ENCODE measurements around the gene PEX13. TPM values are rescaled to one million over a fixed set of nuclear protein-coding genes. Genes with fewer than 3 reads are reported as not detected.

Gene PEX13
- total RNA-seq, 1 experiment from 2014 or later, result 20.4 TPM

DNA sequence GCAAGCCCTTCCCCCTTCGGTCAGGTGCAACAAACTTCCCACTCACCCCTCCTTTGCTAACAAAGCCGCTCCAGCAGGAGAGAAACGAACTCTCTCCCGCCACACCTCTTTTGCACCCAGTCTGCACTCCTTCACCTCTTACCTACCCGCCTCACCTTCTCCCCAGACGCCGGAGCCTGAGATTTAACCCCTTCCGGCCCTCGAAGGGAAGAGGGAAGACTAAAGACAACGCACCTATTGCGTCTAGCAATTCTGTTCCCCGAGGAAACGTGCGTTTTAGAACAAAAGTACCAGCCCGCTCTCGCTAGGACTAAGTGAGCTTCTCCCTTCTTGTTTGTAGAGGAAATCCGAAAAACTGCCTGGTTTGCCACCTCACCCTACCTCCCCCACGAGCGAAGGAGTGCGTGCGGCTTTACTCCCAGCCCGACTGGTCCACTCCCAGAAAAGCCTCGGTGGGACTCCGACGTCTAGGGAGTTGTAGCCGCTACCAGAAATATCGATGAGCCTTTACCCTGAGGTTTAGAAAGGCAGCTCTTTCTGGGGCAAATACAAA, 441 bp upstream of the PEX13 start (continued):
- TF ChIP-seq GTF2I (CRISPR knock-in tag; conservative IDR thresholded peaks at IDR 0.05) (no peak), TP53 (CRISPR knock-in tag; IDR thresholded peaks at IDR 0.05) (peak; percentile 77; the same call in 1 of the 2 replicates), SOX15 (CRISPR knock-in tag; IDR thresholded peaks at IDR 0.05) (no peak), KAT7 (CRISPR knock-in tag; IDR thresholded peaks at IDR 0.05; ENCODE audit: borderline replicate concordance) (0 out of 2 replicates have a peak, but pooled peaks have one; percentile 48), TCF7 (CRISPR knock-in tag; IDR thresholded peaks at IDR 0.05; ENCODE audit: low read depth) (no peak), ZNF317 (CRISPR knock-in tag; IDR thresholded peaks at IDR 0.05; ENCODE audit: borderline replicate concordance, low read depth) (no peak), ZNF138 (CRISPR knock-in tag; conservative IDR thresholded peaks at IDR 0.05) (no peak), RELA (CRISPR knock-in tag; IDR thresholded peaks at IDR 0.05; ENCODE audit: borderline replicate concordance) (no peak), PRRX2 (CRISPR knock-in tag; IDR thresholded peaks at IDR 0.05) (no peak), JUN (CRISPR knock-in tag; IDR thresholded peaks at IDR 0.05) (no peak)
- TF ChIP-seq, protein P1, sequence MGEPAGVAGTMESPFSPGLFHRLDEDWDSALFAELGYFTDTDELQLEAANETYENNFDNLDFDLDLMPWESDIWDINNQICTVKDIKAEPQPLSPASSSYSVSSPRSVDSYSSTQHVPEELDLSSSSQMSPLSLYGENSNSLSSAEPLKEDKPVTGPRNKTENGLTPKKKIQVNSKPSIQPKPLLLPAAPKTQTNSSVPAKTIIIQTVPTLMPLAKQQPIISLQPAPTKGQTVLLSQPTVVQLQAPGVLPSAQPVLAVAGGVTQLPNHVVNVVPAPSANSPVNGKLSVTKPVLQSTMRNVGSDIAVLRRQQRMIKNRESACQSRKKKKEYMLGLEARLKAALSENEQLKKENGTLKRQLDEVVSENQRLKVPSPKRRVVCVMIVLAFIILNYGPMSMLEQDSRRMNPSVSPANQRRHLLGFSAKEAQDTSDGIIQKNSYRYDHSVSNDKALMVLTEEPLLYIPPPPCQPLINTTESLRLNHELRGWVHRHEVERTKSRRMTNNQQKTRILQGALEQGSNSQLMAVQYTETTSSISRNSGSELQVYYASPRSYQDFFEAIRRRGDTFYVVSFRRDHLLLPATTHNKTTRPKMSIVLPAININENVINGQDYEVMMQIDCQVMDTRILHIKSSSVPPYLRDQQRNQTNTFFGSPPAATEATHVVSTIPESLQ (CRISPR knock-in tag; IDR thresholded peaks at IDR 0.05), result no peak
- TF ChIP-seq, protein P2, sequence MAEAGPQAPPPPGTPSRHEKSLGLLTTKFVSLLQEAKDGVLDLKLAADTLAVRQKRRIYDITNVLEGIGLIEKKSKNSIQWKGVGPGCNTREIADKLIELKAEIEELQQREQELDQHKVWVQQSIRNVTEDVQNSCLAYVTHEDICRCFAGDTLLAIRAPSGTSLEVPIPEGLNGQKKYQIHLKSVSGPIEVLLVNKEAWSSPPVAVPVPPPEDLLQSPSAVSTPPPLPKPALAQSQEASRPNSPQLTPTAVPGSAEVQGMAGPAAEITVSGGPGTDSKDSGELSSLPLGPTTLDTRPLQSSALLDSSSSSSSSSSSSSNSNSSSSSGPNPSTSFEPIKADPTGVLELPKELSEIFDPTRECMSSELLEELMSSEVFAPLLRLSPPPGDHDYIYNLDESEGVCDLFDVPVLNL (CRISPR knock-in tag; IDR thresholded peaks at IDR 0.05; ENCODE audit: borderline replicate concordance, low read depth), result no peak
- TF ChIP-seq, protein P3, sequence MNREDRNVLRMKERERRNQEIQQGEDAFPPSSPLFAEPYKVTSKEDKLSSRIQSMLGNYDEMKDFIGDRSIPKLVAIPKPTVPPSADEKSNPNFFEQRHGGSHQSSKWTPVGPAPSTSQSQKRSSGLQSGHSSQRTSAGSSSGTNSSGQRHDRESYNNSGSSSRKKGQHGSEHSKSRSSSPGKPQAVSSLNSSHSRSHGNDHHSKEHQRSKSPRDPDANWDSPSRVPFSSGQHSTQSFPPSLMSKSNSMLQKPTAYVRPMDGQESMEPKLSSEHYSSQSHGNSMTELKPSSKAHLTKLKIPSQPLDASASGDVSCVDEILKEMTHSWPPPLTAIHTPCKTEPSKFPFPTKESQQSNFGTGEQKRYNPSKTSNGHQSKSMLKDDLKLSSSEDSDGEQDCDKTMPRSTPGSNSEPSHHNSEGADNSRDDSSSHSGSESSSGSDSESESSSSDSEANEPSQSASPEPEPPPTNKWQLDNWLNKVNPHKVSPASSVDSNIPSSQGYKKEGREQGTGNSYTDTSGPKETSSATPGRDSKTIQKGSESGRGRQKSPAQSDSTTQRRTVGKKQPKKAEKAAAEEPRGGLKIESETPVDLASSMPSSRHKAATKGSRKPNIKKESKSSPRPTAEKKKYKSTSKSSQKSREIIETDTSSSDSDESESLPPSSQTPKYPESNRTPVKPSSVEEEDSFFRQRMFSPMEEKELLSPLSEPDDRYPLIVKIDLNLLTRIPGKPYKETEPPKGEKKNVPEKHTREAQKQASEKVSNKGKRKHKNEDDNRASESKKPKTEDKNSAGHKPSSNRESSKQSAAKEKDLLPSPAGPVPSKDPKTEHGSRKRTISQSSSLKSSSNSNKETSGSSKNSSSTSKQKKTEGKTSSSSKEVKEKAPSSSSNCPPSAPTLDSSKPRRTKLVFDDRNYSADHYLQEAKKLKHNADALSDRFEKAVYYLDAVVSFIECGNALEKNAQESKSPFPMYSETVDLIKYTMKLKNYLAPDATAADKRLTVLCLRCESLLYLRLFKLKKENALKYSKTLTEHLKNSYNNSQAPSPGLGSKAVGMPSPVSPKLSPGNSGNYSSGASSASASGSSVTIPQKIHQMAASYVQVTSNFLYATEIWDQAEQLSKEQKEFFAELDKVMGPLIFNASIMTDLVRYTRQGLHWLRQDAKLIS (CRISPR knock-in tag; IDR thresholded peaks at IDR 0.05; ENCODE audit: borderline replicate concordance), result no peak
- TF ChIP-seq, protein P4, sequence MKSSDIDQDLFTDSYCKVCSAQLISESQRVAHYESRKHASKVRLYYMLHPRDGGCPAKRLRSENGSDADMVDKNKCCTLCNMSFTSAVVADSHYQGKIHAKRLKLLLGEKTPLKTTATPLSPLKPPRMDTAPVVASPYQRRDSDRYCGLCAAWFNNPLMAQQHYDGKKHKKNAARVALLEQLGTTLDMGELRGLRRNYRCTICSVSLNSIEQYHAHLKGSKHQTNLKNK (CRISPR knock-in tag; IDR thresholded peaks at IDR 0.05), result 0 out of 2 replicates have a peak, but pooled peaks have one; percentile 19
- TF ChIP-seq, protein P5, sequence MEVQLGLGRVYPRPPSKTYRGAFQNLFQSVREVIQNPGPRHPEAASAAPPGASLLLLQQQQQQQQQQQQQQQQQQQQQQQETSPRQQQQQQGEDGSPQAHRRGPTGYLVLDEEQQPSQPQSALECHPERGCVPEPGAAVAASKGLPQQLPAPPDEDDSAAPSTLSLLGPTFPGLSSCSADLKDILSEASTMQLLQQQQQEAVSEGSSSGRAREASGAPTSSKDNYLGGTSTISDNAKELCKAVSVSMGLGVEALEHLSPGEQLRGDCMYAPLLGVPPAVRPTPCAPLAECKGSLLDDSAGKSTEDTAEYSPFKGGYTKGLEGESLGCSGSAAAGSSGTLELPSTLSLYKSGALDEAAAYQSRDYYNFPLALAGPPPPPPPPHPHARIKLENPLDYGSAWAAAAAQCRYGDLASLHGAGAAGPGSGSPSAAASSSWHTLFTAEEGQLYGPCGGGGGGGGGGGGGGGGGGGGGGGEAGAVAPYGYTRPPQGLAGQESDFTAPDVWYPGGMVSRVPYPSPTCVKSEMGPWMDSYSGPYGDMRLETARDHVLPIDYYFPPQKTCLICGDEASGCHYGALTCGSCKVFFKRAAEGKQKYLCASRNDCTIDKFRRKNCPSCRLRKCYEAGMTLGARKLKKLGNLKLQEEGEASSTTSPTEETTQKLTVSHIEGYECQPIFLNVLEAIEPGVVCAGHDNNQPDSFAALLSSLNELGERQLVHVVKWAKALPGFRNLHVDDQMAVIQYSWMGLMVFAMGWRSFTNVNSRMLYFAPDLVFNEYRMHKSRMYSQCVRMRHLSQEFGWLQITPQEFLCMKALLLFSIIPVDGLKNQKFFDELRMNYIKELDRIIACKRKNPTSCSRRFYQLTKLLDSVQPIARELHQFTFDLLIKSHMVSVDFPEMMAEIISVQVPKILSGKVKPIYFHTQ (CRISPR knock-in tag; IDR thresholded peaks at IDR 0.05), result no peak
- TF ChIP-seq, protein P6, sequence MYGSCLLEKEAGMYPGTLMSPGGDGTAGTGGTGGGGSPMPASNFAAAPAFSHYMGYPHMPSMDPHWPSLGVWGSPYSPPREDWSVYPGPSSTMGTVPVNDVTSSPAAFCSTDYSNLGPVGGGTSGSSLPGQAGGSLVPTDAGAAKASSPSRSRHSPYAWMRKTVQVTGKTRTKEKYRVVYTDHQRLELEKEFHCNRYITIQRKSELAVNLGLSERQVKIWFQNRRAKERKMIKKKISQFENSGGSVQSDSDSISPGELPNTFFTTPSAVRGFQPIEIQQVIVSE (CRISPR knock-in tag; IDR thresholded peaks at IDR 0.05; ENCODE audit: borderline replicate concordance), result no peak

Measured in WTC11 (cell line).